Osteocyte (in vitro differentiated cells): ENCODE results near the gene ANKS1A. TPM values are rescaled to one million over a fixed set of nuclear protein-coding genes. Genes with fewer than 3 reads are reported as not detected.

Source experiments
- DNase-seq: peaks from one replicate; pipeline ENCODE4 v3.0.0; 2021; ENCODE audit warnings: mixed read lengths; ENCODE audit not compliant: unreplicated experiment; ENCODE audit errors: extremely low spot score
- H3K27ac Mint-ChIP-seq: one replicate; pipeline ENCODE4 v1.8.0; 2021; ENCODE audit warnings: mild to moderate bottlenecking, mixed read lengths; ENCODE audit not compliant: unreplicated experiment
- H3K27me3 Mint-ChIP-seq: one replicate; pipeline ENCODE4 v1.8.0; 2021; ENCODE audit warnings: mixed read lengths; ENCODE audit not compliant: unreplicated experiment
- H3K36me3 Mint-ChIP-seq: one replicate; pipeline ENCODE4 v1.8.0; 2021; ENCODE audit warnings: mixed read lengths; ENCODE audit not compliant: unreplicated experiment
- H3K4me1 Mint-ChIP-seq: one replicate; pipeline ENCODE4 v1.8.0; 2021; ENCODE audit warnings: mixed read lengths; ENCODE audit not compliant: unreplicated experiment
- H3K4me3 Mint-ChIP-seq: one replicate; pipeline ENCODE4 v1.8.0; 2021; ENCODE audit warnings: mild to moderate bottlenecking, moderate library complexity, mixed read lengths; ENCODE audit not compliant: unreplicated experiment
- H3K9me3 Mint-ChIP-seq: one replicate; pipeline ENCODE4 v1.8.0; 2021; ENCODE audit warnings: mixed read lengths; ENCODE audit not compliant: unreplicated experiment
- CTCF ChIP-seq: fragments of 200-600 bp; sonication (generic); IDR thresholded peaks from 2 replicates; pipeline ENCODE4 v1.5.0; 2021; ENCODE audit warnings: antibody characterized with exemption, mild to moderate bottlenecking, moderate library complexity
- total RNA-seq: library from RNA; stranded (reverse); gene quantifications from 2 replicates; pipeline ENCODE4 v1.2.1, GENCODE V29; 2021

ANKS1A gene
- total RNA-seq, 1 donor from 2014 or later, result 15.5 TPM

- H3K4me1 Mint-ChIP-seq, result peaks cover 41% of the 10 kb centered on the region
- no peaks in the 10 kb centered on the region for H3K9me3 Mint-ChIP-seq
- H3K4me3 Mint-ChIP-seq, result no peak overlapping the region
- DNase-seq, result no peak
- peaks cover 13% of the 10 kb centered on the region for H3K36me3 Mint-ChIP-seq
- H3K27ac Mint-ChIP-seq, result peak overlapping the region; percentile 8
- no peak for TF ChIP-seq CTCF
- no peaks in the 10 kb centered on the region for H3K27me3 Mint-ChIP-seq
These were observed 152.2 kb downstream of the ANKS1A start for GRCh38 chr6:35041086-35041861.

DNA sequence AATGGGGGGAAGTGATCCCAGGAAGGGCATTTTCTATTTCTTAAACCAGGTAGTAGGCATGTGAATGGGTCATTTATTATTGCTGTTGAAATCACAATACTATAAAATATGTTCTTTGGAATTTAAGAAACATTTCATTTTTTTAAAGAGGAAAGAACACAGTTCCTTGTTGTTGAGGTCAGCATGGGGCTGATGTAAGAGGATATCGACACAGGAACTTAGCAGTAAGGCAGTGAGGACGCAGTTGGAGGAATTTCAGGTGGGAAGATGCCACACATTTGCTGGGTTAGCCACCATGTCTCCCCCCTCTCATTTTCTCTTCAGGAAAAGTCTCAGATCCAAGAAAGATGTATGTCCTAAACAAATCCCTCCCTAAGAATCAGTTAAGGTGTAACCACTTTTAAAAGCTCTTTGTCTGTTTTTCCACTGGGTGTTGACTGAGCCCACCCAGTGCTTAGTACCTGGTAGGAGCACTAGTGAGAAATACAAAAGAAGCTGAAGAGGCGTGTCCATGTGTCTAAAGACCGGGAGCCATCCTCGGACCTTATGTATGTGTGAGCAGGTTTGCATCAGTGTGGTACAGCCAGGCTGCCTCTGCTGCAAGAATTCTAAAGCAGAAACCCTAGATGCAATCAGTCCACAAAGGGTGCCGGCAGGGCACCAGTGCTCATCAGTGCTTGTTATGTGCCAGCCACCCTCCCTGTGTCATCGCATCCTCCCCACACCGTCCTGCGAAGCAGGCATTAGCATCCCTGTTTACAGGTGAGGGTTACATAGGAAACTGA is 153.2 kb downstream of the ANKS1A start:
- no peak for TF ChIP-seq CTCF
- peak overlapping the region; percentile 8 for H3K27ac Mint-ChIP-seq
- H3K9me3 Mint-ChIP-seq, result no peaks in the 10 kb centered on the region
- H3K36me3 Mint-ChIP-seq, result peaks cover 13% of the 10 kb centered on the region
- no peak overlapping the region for H3K4me3 Mint-ChIP-seq
- no peaks in the 10 kb centered on the region for H3K27me3 Mint-ChIP-seq
- peaks cover 35% of the 10 kb centered on the region for H3K4me1 Mint-ChIP-seq
- no peak for DNase-seq

DNA sequence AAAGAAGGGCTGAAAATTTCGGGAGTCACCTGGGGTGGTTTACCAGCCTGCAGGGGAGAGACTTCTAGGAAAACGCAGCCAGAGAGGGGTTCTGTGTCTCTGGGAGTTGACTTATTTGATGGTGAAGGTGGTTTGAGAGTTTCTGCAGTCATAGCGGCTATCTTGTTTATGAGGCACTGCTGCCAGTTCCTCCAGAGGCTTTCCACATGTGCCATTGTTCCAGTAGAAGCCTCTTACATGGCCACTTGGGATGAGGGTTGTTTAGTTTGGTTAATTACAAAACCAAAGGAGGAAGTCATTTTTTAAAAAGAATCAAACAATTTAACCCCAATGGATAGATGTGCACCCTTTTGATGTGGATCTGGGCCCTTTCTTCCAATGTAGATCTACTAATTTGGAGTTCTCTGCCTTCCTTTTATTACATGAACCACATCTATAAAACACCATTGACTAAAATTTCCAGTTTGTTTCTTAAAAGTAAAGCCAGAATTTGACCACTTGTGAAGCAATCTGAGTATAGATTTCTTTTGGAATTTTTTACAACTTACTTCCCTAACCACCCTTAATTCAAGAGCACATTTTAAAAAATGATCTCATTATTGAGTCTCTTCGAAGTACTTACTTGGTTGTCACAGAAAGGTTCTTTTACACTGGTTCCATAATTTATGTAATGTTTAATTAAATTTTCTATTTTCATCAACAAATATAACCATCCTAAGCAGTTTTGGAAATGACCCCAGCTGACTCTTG is 154.5 kb downstream of the ANKS1A start:
- H3K36me3 Mint-ChIP-seq, result peaks cover 13% of the 10 kb centered on the region

DNA sequence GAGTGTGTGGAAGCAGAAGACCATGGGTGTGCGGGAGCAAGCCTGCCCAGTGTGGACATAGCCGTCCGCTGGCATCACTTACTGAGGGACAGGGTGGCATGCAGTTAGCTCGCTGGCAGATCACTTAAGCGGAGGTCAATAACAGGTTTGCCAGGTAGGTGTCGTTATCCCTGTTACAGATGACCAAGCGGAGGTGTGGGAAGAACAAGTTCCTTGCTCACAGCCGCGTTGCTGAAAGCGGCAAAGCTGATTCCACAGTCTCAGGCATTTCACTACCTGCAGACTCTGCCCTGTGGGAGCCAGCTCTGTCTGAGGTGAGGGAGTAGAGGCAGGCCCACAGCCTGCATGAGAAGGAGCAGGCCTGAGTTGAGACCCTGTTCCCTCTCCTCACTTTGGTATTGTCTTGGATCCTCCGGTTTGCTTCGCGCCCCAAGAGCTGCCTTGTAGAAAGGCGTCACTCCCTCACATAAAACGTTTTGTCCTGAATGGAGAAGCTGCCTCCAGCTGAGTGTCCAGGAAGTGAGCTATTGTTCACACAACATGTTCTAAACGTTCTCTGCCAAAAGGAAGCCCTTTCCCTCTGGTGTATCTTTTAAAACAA is 155.2 kb downstream of the ANKS1A start:
- TF ChIP-seq CTCF, result no peak
- peak overlapping the region; percentile 86 for H3K27ac Mint-ChIP-seq
- no peak overlapping the region for H3K4me3 Mint-ChIP-seq

More for the DNA sequence above, 154.5 kb downstream of the ANKS1A start:
- DNase-seq, result no peak
- peaks cover 22% of the 10 kb centered on the region for H3K4me1 Mint-ChIP-seq
- H3K9me3 Mint-ChIP-seq, result no peaks in the 10 kb centered on the region
- no peaks in the 10 kb centered on the region for H3K27me3 Mint-ChIP-seq
- H3K4me3 Mint-ChIP-seq, result no peak overlapping the region
- H3K27ac Mint-ChIP-seq, result peak overlapping the region; percentile 86
- no peak for TF ChIP-seq CTCF

More for the DNA sequence above, 155.2 kb downstream of the ANKS1A start:
- Mint-ChIP-seq H3K4me1 (peaks cover 22% of the 10 kb centered on the region), H3K36me3 (peaks cover 13% of the 10 kb centered on the region), H3K27me3 (no peaks in the 10 kb centered on the region), H3K9me3 (no peaks in the 10 kb centered on the region)
- no peak for DNase-seq
